NCI-H2196 treated with DMSO at 0.1 percent for 48 hours (cell line): Measurements from ENCODE around the gene CDHR2.
"Not testable (repeated sequence)": the region's sequence is repeated elsewhere in the genome, so short reads cannot be mapped to it uniquely, and the experiment has no call there.

Source experiments
- DNase-seq: peaks from one replicate; lab custom pipeline; 2025; ENCODE audit not compliant: unreplicated experiment; lab: John Stamatoyannopoulos, UW

Gene CDHR2

GRCh38 chr5:176540476-176540899, 8.7 kb upstream of the CDHR2 start:
- no peak for DNase-seq

GRCh38 chr5:176540956-176541337, 8.2 kb upstream of the CDHR2 start:
- DNase-seq: no peak

- no peak for DNase-seq
Observed at GRCh38 chr5:176541338-176542134, 7.6 kb upstream of the CDHR2 start.

- DNase-seq: no peak
Observed at GRCh38 chr5:176542135-176542595, 7.0 kb upstream of the CDHR2 start.

- peak; percentile 7 for DNase-seq
Observed at GRCh38 chr5:176542596-176543427, 6.3 kb upstream of the CDHR2 start.

- peak; percentile 57 for DNase-seq
Observed at GRCh38 chr5:176543428-176544182, 5.5 kb upstream of the CDHR2 start.

GRCh38 chr5:176545388-176545736, 3.8 kb upstream of the CDHR2 start:
- no peak for DNase-seq

GRCh38 chr5:176545737-176546509, 3.2 kb upstream of the CDHR2 start:
- DNase-seq: no peak

- DNase-seq: no peak
Observed at GRCh38 chr5:176547802-176548201, 1.3 kb upstream of the CDHR2 start.

GRCh38 chr5:176549871-176550270, 729 bp downstream of the CDHR2 start:
- DNase-seq: no peak

GRCh38 chr5:176550275-176550831, 1.2 kb downstream of the CDHR2 start:
- no peak for DNase-seq

- not testable (repeated sequence) for DNase-seq
Observed at GRCh38 chr5:176550937-176551336, 1.8 kb downstream of the CDHR2 start.

- no peak for DNase-seq
Observed at GRCh38 chr5:176552332-176552869, 3.3 kb downstream of the CDHR2 start.

GRCh38 chr5:176553260-176554085, 4.3 kb downstream of the CDHR2 start:
- DNase-seq: no peak

- DNase-seq: no peak
Observed at GRCh38 chr5:176557846-176558245, 8.7 kb downstream of the CDHR2 start.

GRCh38 chr5:176559683-176560082, 10.5 kb downstream of the CDHR2 start:
- DNase-seq: no peak

GRCh38 chr5:176560364-176560763, 11.2 kb downstream of the CDHR2 start:
- no peak for DNase-seq

GRCh38 chr5:176561259-176561658, 12.1 kb downstream of the CDHR2 start:
- DNase-seq: no peak

- DNase-seq: no peak
Observed at GRCh38 chr5:176562189-176562588, 13.0 kb downstream of the CDHR2 start.
